Sigmoid colon (tissue), 7 donors: ENCODE data around the gene TCF7. TPM values are rescaled to one million over a fixed set of nuclear protein-coding genes. Genes with fewer than 3 reads are reported as not detected.

ENCODE experiments used
- DNase-seq: peaks from one replicate; pipeline ENCODE4 v3.0.0-alpha.2; 2019
- H3K27ac ChIP-seq, 4 donors: fragments of 200-600 bp; sonication (generic); one replicate each; pipeline ENCODE4 v1.5.1; 2016 to 2019; ENCODE audit warnings: mild to moderate bottlenecking in 1 of 4
- H3K27me3 ChIP-seq, 3 donors: fragments of 200-600 bp; sonication (generic); one replicate each; pipeline ENCODE4 v1.5.1; 2019; ENCODE audit warnings: mild to moderate bottlenecking in 1 of 3
- H3K36me3 ChIP-seq, 4 donors: fragments of 200-600 bp; sonication (generic); one replicate each; pipeline ENCODE4 v1.5.1; 2016 to 2019
- H3K4me1 ChIP-seq, 4 donors: fragments of 200-600 bp; sonication (generic); one replicate each; pipeline ENCODE4 v1.5.1; 2017 to 2019
- H3K4me3 ChIP-seq, 4 donors: fragments of 200-600 bp; sonication (generic); one replicate each; pipeline ENCODE4 v1.5.1; 2017 to 2019; ENCODE audit warnings: mild to moderate bottlenecking in 2 of 4, moderate library complexity in 1 of 4
- H3K9me3 ChIP-seq, 4 donors: fragments of 200-600 bp in 3 of 4; sonication (generic) in 3 of 4; one replicate each; pipeline versions ENCODE4 v1.5.1 to v1.6.1; 2013 to 2019
- EP300 ChIP-seq, 4 donors: sonication (generic); formaldehyde crosslinking; IDR thresholded peaks; one replicate each; pipeline ENCODE4 v1.6.1; 2017; ENCODE audit warnings: antibody characterized with exemption in 4 of 4
- POLR2A ChIP-seq, 2 donors: fragments of 450-650 bp; IDR thresholded peaks; one replicate each; pipeline ENCODE4 v1.6.1; 2016; ENCODE audit warnings: antibody characterized with exemption in 2 of 2, mild to moderate bottlenecking in 2 of 2, moderate library complexity in 2 of 2
- POLR2AphosphoS5 ChIP-seq, 4 donors: sonication (generic); formaldehyde crosslinking; IDR thresholded peaks; one replicate each; pipeline ENCODE4 v1.6.1; 2017; ENCODE audit warnings: antibody characterized with exemption in 4 of 4
- WGBS, 2 donors: extraction: QIAGEN DNeasy Blood & Tissue Kit; methylation state at CpG; one replicate each; pipeline ENCODE4 v1.1.7; 2013; 5-methylcytosine and 5-hydroxymethylcytosine counted together
- intact Hi-C: fragments of 100-400 bp; cut with DNase I; formaldehyde crosslinking; loops from one replicate; pipeline ENCODE4 v1.15.1; 2023
- polyA plus RNA-seq, 3 donors: library from polyadenylated mRNA; stranded (reverse); fragments of 200-250 nt; gene quantifications; one replicate each; pipeline ENCODE4 v1.2.3, GENCODE V29; 2013
- total RNA-seq, 4 donors: library from RNA; depleted of rRNA; stranded (reverse); fragments of >200 nt; gene quantifications; one replicate each; pipeline ENCODE4 v1.1.0, GENCODE V29; 2016
- TF ChIP-seq, protein P1 (sequence below), 4 experiments: fragments of 450-650 bp in 3 of 4; fragments of 200-600 bp in 1 of 4; IDR thresholded peaks; one replicate each; pipeline ENCODE4 v1.5.1; 2016 to 2019; ENCODE audit warnings: antibody characterized with exemption in 4 of 4, mild to moderate bottlenecking in 3 of 4, moderate library complexity in 2 of 4
- donor health status: healthy with polysubstance abuse.
- donor health status: Bipolar disorder and iron deficiency.
- donor health status: healthy.

Gene TCF7
- total and polyA plus RNA-seq, 7 donors, result 0.36 to 38.4 (median 1.5) TPM

- TF ChIP-seq POLR2AphosphoS5 (IDR thresholded peaks at IDR 0.05) (no peak), POLR2A (IDR thresholded peaks at IDR 0.05) (no peak)
- 79 to 91% methylated on average over 17 of the region's 17 CpGs for WGBS, 2 donors
- Histone ChIP-seq H3K4me1 (peaks cover 0 to 12% (median 7%) of the 10 kb centered on the region in 4 donors), H3K9me3 (no peaks in the 10 kb centered on the region), H3K36me3 (no peaks in the 10 kb centered on the region), H3K27ac (no peak overlapping the region), H3K4me3 (no peak overlapping the region), H3K27me3 (no peaks in the 10 kb centered on the region)
- intact Hi-C loops, result no loop called here
- DNase-seq, result no peak
Observed at GRCh38 chr5:134120386-134121138, 6.1 kb downstream of the TCF7 start.

- DNase-seq, result no peak
- Histone ChIP-seq H3K9me3 (no peaks in the 10 kb centered on the region), H3K27ac (no peak overlapping the region), H3K4me3 (no peak overlapping the region), H3K36me3 (peaks cover 0 to 2% (median 0%) of the 10 kb centered on the region in 4 donors), H3K4me1 (peaks cover 0 to 17% (median 13%) of the 10 kb centered on the region in 4 donors), H3K27me3 (no peaks in the 10 kb centered on the region)
- intact Hi-C loops, result no loop called here
- TF ChIP-seq EP300 (IDR thresholded peaks at IDR 0.05), result no peak
- TF ChIP-seq, protein P1, sequence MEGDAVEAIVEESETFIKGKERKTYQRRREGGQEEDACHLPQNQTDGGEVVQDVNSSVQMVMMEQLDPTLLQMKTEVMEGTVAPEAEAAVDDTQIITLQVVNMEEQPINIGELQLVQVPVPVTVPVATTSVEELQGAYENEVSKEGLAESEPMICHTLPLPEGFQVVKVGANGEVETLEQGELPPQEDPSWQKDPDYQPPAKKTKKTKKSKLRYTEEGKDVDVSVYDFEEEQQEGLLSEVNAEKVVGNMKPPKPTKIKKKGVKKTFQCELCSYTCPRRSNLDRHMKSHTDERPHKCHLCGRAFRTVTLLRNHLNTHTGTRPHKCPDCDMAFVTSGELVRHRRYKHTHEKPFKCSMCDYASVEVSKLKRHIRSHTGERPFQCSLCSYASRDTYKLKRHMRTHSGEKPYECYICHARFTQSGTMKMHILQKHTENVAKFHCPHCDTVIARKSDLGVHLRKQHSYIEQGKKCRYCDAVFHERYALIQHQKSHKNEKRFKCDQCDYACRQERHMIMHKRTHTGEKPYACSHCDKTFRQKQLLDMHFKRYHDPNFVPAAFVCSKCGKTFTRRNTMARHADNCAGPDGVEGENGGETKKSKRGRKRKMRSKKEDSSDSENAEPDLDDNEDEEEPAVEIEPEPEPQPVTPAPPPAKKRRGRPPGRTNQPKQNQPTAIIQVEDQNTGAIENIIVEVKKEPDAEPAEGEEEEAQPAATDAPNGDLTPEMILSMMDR (IDR thresholded peaks at IDR 0.05), result no peak
- no peak for TF ChIP-seq POLR2A (IDR thresholded peaks at IDR 0.05)
- no peak for TF ChIP-seq POLR2AphosphoS5 (IDR thresholded peaks at IDR 0.05)
- 53 to 77% methylated on average over 3 of the region's 3 CpGs for WGBS, 2 donors
Observed at GRCh38 chr5:134122530-134122929, 8.0 kb downstream of the TCF7 start.

DNA sequence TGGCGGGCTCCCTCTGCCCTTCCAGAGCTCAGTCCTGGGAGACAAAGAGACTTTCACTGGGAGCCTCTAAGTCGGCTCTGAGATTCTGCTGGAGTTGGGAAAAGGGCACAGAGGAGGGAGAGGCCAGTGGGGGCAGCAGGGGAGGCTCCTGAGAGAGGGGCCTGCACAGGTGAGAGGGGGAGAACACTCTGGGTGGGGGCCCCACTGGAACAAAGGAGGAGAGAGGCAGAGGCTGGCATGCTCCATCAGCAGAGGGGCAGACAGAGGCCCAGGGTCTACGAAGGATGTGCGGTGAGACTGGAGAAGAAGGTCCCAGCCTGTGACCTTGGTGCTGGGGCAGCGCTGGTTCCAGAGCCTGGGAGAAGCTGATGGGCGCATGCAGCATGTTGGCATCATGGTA, 8.9 kb downstream of the TCF7 start:
- DNase-seq, result no peak
- TF ChIP-seq POLR2AphosphoS5 (IDR thresholded peaks at IDR 0.05), result no peak
- TF ChIP-seq, protein P1 (IDR thresholded peaks at IDR 0.05), result no peak
- TF ChIP-seq EP300 (IDR thresholded peaks at IDR 0.05), result no peak
- TF ChIP-seq POLR2A (IDR thresholded peaks at IDR 0.05), result no peak
- Histone ChIP-seq H3K27ac (no peak overlapping the region), H3K9me3 (no peaks in the 10 kb centered on the region), H3K27me3 (no peaks in the 10 kb centered on the region), H3K36me3 (peaks cover 0 to 3% (median 0%) of the 10 kb centered on the region in 4 donors), H3K4me1 (peaks cover 0 to 17% (median 13%) of the 10 kb centered on the region in 4 donors), H3K4me3 (no peak overlapping the region)
- intact Hi-C loops, result no loop called here
- 82 to 92% methylated on average over 6 of the region's 6 CpGs for WGBS, 2 donors

DNA sequence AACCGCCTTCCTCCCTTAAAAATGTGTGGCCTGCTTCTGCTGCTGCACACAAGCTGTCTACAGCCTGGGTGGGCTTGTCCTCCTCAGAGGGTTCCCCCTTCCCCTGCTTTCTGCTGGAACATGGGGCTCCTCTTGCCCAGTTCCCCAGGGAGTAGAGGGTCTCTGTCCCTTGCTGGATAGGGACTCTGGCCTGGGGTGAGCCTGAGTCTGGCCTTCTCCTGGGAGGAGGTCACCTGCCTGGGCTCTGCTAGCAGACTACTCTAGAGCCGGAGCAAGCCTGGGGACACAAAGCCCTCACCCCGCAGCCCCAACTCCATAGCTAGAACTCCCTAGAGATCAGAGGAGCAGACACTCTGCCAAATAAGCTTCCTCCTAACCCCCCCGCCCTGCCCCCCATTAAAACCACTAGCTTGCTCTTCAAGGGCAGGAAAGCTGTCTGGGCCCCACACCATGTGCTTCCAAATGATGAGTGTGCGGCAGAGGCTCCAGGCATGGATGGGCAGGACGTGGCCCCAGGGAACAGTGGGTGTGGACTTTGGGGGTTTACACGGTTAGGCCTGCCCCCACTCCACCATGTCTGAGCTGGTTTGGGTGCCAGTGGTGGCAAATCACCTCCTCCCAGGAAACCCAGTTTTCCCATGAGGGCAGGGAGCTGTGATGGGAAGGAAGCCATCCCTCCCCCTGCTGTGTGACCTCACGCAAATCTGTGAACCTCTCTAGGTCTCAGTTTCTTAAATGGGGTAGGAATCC, 10.0 kb downstream of the TCF7 start:
- peak overlapping the region in 3 of 4 donors; percentile 41 to 66 (median 44) for H3K27ac ChIP-seq
- H3K4me3 ChIP-seq, result no peak overlapping the region
- 65 to 89% methylated on average over 8 of the region's 8 CpGs for WGBS, 2 donors
- H3K27me3 ChIP-seq, result no peaks in the 10 kb centered on the region
- DNase-seq, result no peak
- TF ChIP-seq EP300 (IDR thresholded peaks at IDR 0.05) (no peak), POLR2AphosphoS5 (IDR thresholded peaks at IDR 0.05) (no peak), POLR2A (IDR thresholded peaks at IDR 0.05) (no peak)
- TF ChIP-seq, protein P1 (IDR thresholded peaks at IDR 0.05), result no peak
- H3K9me3 ChIP-seq, result no peaks in the 10 kb centered on the region
- H3K36me3 ChIP-seq, result peaks cover 0 to 12% (median 0%) of the 10 kb centered on the region in 4 donors
- intact Hi-C loops, result no loop called here
- H3K4me1 ChIP-seq, result peaks cover 0 to 17% (median 13%) of the 10 kb centered on the region in 4 donors
